ENCODE results near the gene INO80B.

The INO80B gene

DNA sequence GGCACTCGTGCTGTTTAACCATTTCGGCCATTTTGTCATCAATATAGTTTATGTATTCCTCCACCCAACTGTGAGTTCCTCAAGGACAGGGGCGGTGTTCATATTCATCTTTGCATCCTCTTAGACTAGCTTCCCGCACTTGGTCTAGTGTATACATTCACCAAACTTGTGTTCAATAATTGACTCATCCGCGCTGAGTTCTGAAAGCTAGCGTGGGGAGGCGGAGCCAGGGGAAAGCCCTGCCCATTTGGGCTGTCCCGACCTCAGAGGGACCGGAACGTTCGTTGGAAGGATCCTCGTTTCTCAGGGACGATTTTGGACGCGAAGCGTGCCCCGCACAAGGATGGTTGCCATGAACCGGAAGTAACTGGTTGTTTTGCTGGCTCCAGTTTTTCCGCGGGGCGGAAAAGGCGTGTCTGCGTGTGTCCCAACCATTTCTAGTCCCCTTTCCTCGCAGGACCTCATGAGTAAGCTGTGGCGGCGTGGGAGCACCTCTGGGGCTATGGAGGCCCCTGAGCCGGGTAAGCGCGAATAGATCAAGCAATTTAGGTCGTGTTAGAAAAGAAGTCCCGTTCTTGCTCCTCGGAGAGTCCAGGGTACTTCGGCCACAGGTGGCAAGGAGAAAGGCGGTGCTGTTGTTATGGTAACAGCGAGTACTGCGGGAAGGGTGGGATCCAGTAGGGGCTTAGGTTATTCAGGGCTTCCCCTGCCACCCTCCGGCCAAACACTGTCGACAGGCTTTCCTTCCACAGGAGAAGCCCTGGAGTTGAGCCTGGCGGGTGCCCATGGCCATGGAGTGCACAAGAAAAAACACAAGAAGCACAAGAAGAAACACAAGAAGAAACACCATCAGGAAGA, at the start of gene INO80B:
Gene INO80B, plus strand, starts transcription at position 434 of the 858 bp plus-strand sequence. Its CDS starts 30 bp downstream, at position 464.
- peaks cover 40% of the 10 kb centered on the region for H3K4me1 ChIP-seq (ENCODE audit: control insufficient read depth, insufficient read depth, low read length)
- peak within 1 kb of the TSS; percentile 92 to 94 for H3K4me3 ChIP-seq (ENCODE audit: low read length in 2 of 2)
- H3K27me3 ChIP-seq (ENCODE audit: control insufficient read depth in 1 of 2, insufficient read depth in 2 of 2, low read length in 2 of 2), result peaks cover 0 to 4% of the 10 kb centered on the region in 2 donors
- peak within 1 kb of the TSS; percentile 60 for H3K27ac ChIP-seq (ENCODE audit: low read length)
- H3K9me3 ChIP-seq (ENCODE audit: control insufficient read depth in 2 of 2, low read length in 2 of 2), result no peaks in the 10 kb centered on the region
- peak within 1 kb of the TSS; percentile 82 for H3K9ac ChIP-seq (ENCODE audit: low read length in 2 of 2)
- H3K36me3 ChIP-seq (ENCODE audit: control insufficient read depth in 2 of 2, insufficient read depth in 2 of 2, low read length in 2 of 2), result no peaks in the 10 kb centered on the region

DNA sequence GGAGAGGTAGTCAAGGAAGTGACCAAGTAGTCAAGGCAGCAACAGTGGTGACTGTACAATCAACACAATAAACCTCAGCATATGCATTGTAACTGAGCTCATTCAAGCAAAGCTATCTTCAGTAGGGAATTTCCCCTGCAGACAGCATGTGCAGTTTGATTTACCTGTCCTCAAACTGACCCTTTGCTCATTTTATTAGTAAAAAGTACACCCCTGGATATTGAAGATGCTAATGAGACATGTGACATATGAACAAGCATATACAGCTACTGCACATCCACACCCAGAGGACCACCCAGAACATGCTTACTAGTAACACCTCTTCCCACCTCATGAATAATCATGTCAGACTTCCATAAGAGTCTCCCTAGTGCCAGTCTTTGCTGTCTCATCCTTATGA, 48.9 kb upstream of the INO80B start:
- Histone ChIP-seq H3K9me3 (ENCODE audit: control insufficient read depth in 2 of 2, low read length in 2 of 2) (no peaks in the 10 kb centered on the region), H3K4me3 (ENCODE audit: low read length in 2 of 2) (no peak overlapping the region), H3K27ac (ENCODE audit: low read length) (no peak overlapping the region), H3K36me3 (ENCODE audit: control insufficient read depth in 2 of 2, insufficient read depth in 2 of 2, low read length in 2 of 2) (no peaks in the 10 kb centered on the region), H3K4me1 (ENCODE audit: control insufficient read depth, insufficient read depth, low read length) (no peaks in the 10 kb centered on the region), H3K27me3 (ENCODE audit: control insufficient read depth in 1 of 2, insufficient read depth in 2 of 2, low read length in 2 of 2) (peaks cover 0 to 2% of the 10 kb centered on the region in 2 donors), H3K9ac (ENCODE audit: low read length in 2 of 2) (no peak overlapping the region)

DNA sequence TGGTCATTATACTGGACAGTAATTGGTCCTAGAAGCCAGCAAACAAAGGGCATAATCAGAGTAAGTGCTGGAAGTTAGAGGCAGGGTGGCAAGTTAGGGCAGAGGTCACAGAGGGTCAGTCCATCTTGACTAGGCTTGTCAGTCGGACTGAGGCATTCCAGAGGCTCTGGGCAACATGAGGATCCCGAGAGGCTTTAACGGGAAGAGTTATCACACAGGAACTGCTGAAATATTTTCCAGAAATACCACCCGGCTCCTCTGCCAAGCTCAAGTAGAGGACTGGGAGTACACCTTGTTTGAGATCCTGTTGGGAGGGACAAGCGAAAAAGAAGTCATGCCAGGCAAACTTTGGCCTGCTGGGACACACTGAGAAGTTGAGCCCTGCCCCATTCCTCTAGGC, 47.2 kb upstream of the INO80B start:
- Histone ChIP-seq H3K4me1 (ENCODE audit: control insufficient read depth, insufficient read depth, low read length) (no peaks in the 10 kb centered on the region), H3K9me3 (ENCODE audit: control insufficient read depth in 2 of 2, low read length in 2 of 2) (no peaks in the 10 kb centered on the region), H3K9ac (ENCODE audit: low read length in 2 of 2) (no peak overlapping the region), H3K27ac (ENCODE audit: low read length) (no peak overlapping the region), H3K4me3 (ENCODE audit: low read length in 2 of 2) (no peak overlapping the region), H3K36me3 (ENCODE audit: control insufficient read depth in 2 of 2, insufficient read depth in 2 of 2, low read length in 2 of 2) (no peaks in the 10 kb centered on the region), H3K27me3 (ENCODE audit: control insufficient read depth in 1 of 2, insufficient read depth in 2 of 2, low read length in 2 of 2) (peaks cover 0 to 2% of the 10 kb centered on the region in 2 donors)

- Histone ChIP-seq H3K9ac (ENCODE audit: low read length in 2 of 2) (no peak overlapping the region), H3K4me1 (ENCODE audit: control insufficient read depth, insufficient read depth, low read length) (peaks cover 22% of the 10 kb centered on the region), H3K27ac (ENCODE audit: low read length) (no peak overlapping the region), H3K36me3 (ENCODE audit: control insufficient read depth in 2 of 2, insufficient read depth in 2 of 2, low read length in 2 of 2) (no peaks in the 10 kb centered on the region), H3K27me3 (ENCODE audit: control insufficient read depth in 1 of 2, insufficient read depth in 2 of 2, low read length in 2 of 2) (peaks cover under 1 to 14% of the 10 kb centered on the region in 2 donors), H3K9me3 (ENCODE audit: control insufficient read depth in 2 of 2, low read length in 2 of 2) (no peaks in the 10 kb centered on the region), H3K4me3 (ENCODE audit: low read length in 2 of 2) (no peak overlapping the region)
Measured at GRCh38 chr2:74413001-74413698, 41.7 kb upstream of the INO80B start.

DNA sequence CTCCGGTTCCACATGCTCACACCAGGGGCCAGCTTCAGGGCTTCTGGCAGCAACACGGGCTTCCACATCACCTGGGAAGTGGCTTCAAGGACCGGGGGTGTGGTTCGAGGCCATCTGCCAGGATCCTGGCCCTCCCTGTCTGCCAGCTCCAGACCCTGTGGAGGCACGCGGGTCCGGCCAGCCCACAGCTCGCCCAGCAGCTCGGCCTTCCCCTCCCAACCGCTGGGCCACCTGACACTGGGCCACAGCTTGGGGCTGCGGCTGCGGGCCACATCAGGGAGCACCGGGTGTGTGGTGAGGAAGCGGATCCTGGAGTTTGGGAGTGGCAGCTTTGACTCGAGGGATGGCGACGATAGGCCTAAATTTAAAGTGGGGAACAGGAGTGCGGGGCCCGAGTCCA, 40.4 kb upstream of the INO80B start:
- Histone ChIP-seq H3K27ac (ENCODE audit: low read length) (no peak overlapping the region), H3K4me3 (ENCODE audit: low read length in 2 of 2) (peak overlapping the region; percentile 80 to 82), H3K36me3 (ENCODE audit: control insufficient read depth in 2 of 2, insufficient read depth in 2 of 2, low read length in 2 of 2) (no peaks in the 10 kb centered on the region)

DNA sequence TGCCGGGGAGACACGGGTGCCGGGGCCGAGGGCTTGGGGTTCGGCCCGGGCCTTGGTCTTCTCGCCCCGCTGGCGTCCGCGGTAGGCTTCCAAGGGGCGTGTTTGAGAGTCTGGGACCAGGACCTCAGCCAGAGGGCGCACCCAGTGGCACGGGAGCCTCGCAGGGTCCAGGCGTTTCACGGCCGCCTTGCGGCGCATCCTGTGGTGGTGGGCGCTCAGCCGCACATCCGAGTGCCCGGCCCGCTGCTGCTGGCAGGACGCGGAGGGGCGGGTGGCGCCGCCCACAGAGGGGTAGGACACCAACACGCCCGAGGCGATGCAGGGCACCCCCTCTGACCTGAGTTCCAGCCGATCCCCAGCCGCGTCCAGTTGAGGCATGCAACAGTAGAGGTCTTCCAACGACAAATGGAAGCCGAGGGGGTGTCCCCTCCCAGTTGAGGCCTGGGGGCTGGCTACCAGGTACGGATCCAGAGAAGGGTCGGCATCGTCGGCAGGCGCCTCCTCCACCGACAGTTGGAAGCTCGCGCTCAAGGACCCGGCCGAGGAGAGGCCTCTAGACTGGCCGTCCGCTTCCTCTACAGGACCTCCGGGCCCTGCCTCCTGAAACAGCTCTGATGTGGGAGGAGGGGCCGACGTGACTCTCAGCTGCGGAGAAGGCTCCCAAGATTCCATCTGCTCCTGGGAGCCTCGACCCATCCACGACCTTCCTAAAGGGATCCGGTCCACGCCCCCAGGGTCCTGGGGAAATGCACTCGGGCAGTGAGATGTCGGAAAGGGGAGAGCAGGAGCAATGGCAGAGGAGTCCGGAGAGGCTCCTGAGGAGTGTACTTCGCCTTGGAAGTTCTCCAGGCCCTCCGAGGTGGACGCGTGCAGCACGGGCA, 39.8 kb upstream of the INO80B start:
- Histone ChIP-seq H3K4me3 (ENCODE audit: low read length in 2 of 2) (peak overlapping the region; percentile 80 to 82), H3K36me3 (ENCODE audit: control insufficient read depth in 2 of 2, insufficient read depth in 2 of 2, low read length in 2 of 2) (no peaks in the 10 kb centered on the region), H3K4me1 (ENCODE audit: control insufficient read depth, insufficient read depth, low read length) (peaks cover 26% of the 10 kb centered on the region), H3K9me3 (ENCODE audit: control insufficient read depth in 2 of 2, low read length in 2 of 2) (no peaks in the 10 kb centered on the region), H3K27me3 (ENCODE audit: control insufficient read depth in 1 of 2, insufficient read depth in 2 of 2, low read length in 2 of 2) (peaks cover 0 to 14% of the 10 kb centered on the region in 2 donors), H3K9ac (ENCODE audit: low read length in 2 of 2) (peak overlapping the region; percentile 62 to 68), H3K27ac (ENCODE audit: low read length) (no peak overlapping the region)

More for the DNA sequence above, 40.4 kb upstream of the INO80B start:
- no peaks in the 10 kb centered on the region for H3K9me3 ChIP-seq (ENCODE audit: control insufficient read depth in 2 of 2, low read length in 2 of 2)
- H3K27me3 ChIP-seq (ENCODE audit: control insufficient read depth in 1 of 2, insufficient read depth in 2 of 2, low read length in 2 of 2), result peaks cover 0 to 14% of the 10 kb centered on the region in 2 donors
- peak overlapping the region; percentile 62 to 68 for H3K9ac ChIP-seq (ENCODE audit: low read length in 2 of 2)
- peaks cover 26% of the 10 kb centered on the region for H3K4me1 ChIP-seq (ENCODE audit: control insufficient read depth, insufficient read depth, low read length)

DNA sequence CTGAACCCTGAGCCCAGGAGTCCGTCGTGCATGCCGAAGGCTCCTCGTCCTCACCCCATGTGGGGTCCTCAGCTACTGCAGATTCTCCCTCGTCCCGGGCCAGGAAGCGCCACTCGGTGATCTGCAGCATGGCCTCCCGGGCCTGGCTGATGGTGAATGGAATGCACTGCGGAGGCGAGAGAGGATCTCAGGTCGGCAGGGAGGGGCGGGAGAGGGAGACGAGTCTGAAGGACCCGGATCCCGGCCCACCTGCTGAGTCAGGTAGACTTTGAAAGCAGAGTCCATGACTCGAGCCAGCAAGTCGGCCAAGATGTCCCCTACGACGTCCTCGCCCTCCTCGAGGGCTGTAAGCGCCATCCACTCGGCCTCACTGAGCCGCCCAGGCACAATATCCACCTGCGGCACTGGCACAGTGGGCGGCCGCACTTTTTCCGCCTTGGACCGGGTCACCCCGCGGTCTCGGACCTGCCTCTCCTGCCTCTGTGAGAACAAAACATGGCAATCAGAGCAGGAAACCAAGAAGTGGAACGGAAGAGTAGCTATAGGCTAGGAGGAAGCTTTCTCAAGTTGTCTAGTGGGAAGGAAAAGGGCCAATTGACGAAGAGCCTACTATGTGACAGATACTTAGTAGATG, 39.0 kb upstream of the INO80B start:
- Histone ChIP-seq H3K4me1 (ENCODE audit: control insufficient read depth, insufficient read depth, low read length) (peaks cover 26% of the 10 kb centered on the region), H3K36me3 (ENCODE audit: control insufficient read depth in 2 of 2, insufficient read depth in 2 of 2, low read length in 2 of 2) (no peaks in the 10 kb centered on the region), H3K27ac (ENCODE audit: low read length) (no peak overlapping the region), H3K9ac (ENCODE audit: low read length in 2 of 2) (peak overlapping the region in 1 of 2 donors; percentile 62), H3K27me3 (ENCODE audit: control insufficient read depth in 1 of 2, insufficient read depth in 2 of 2, low read length in 2 of 2) (peaks cover 0 to 14% of the 10 kb centered on the region in 2 donors), H3K4me3 (ENCODE audit: low read length in 2 of 2) (peak overlapping the region; percentile 80 to 82), H3K9me3 (ENCODE audit: control insufficient read depth in 2 of 2, low read length in 2 of 2) (no peaks in the 10 kb centered on the region)

GRCh38 chr2:74416778-74417177, 38.1 kb upstream of the INO80B start:
- Histone ChIP-seq H3K27me3 (ENCODE audit: control insufficient read depth in 1 of 2, insufficient read depth in 2 of 2, low read length in 2 of 2) (peaks cover 0 to 14% of the 10 kb centered on the region in 2 donors), H3K27ac (ENCODE audit: low read length) (no peak overlapping the region), H3K4me3 (ENCODE audit: low read length in 2 of 2) (no peak overlapping the region), H3K36me3 (ENCODE audit: control insufficient read depth in 2 of 2, insufficient read depth in 2 of 2, low read length in 2 of 2) (no peaks in the 10 kb centered on the region), H3K9me3 (ENCODE audit: control insufficient read depth in 2 of 2, low read length in 2 of 2) (no peaks in the 10 kb centered on the region), H3K9ac (ENCODE audit: low read length in 2 of 2) (no peak overlapping the region), H3K4me1 (ENCODE audit: control insufficient read depth, insufficient read depth, low read length) (peaks cover 32% of the 10 kb centered on the region)

GRCh38 chr2:74417197-74417596, 37.7 kb upstream of the INO80B start:
- Histone ChIP-seq H3K4me3 (ENCODE audit: low read length in 2 of 2) (no peak overlapping the region), H3K27me3 (ENCODE audit: control insufficient read depth in 1 of 2, insufficient read depth in 2 of 2, low read length in 2 of 2) (peaks cover 0 to 14% of the 10 kb centered on the region in 2 donors), H3K9me3 (ENCODE audit: control insufficient read depth in 2 of 2, low read length in 2 of 2) (no peaks in the 10 kb centered on the region), H3K36me3 (ENCODE audit: control insufficient read depth in 2 of 2, insufficient read depth in 2 of 2, low read length in 2 of 2) (no peaks in the 10 kb centered on the region), H3K27ac (ENCODE audit: low read length) (no peak overlapping the region), H3K9ac (ENCODE audit: low read length in 2 of 2) (no peak overlapping the region), H3K4me1 (ENCODE audit: control insufficient read depth, insufficient read depth, low read length) (peaks cover 36% of the 10 kb centered on the region)

DNA sequence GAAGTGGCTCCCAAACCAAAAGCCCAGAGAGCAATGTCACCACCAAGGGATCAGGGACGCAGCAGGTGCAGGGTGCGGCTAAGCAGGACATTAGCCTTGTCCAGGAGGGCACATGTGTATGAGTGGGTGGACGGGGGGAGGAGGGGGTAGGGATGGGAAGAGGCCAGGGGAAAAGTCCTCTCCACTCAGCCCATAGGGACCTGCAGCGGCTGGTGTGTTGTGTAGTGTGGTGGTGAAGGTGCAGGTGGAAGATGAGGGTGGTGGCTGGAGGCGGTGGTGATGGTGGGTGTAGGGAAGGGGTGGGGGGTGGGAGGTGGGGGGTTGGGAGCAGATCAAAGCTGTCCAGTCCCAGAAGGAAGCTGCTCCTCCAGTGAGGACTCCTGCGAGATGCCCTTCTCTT, 37.1 kb upstream of the INO80B start:
- Histone ChIP-seq H3K4me1 (ENCODE audit: control insufficient read depth, insufficient read depth, low read length) (peaks cover 38% of the 10 kb centered on the region), H3K27me3 (ENCODE audit: control insufficient read depth in 1 of 2, insufficient read depth in 2 of 2, low read length in 2 of 2) (peaks cover 0 to 14% of the 10 kb centered on the region in 2 donors), H3K27ac (ENCODE audit: low read length) (no peak overlapping the region), H3K9me3 (ENCODE audit: control insufficient read depth in 2 of 2, low read length in 2 of 2) (no peaks in the 10 kb centered on the region), H3K9ac (ENCODE audit: low read length in 2 of 2) (no peak overlapping the region), H3K36me3 (ENCODE audit: control insufficient read depth in 2 of 2, insufficient read depth in 2 of 2, low read length in 2 of 2) (no peaks in the 10 kb centered on the region), H3K4me3 (ENCODE audit: low read length in 2 of 2) (no peak overlapping the region)
